Hepatocyte (in vitro differentiated cells): ENCODE results near the gene SCNN1G. TPM values are rescaled to one million over a fixed set of nuclear protein-coding genes. Genes with fewer than 3 reads are reported as not detected.
A peak's percentile ranks its signal among the peaks of the same experiment; 100 is the strongest.

ENCODE experiments used
- DNase-seq: peaks from one replicate; pipeline ENCODE4 v3.0.0-alpha.2; 2016; ENCODE audit warnings: low spot score
- H2AFZ ChIP-seq: fragments of 200-600 bp; sonication (generic); 2 replicates; pipeline ENCODE4 v1.6.0; 2016; ENCODE audit warnings: antibody characterized with exemption, mild to moderate bottlenecking
- H3K27ac ChIP-seq: fragments of 200-600 bp; sonication (generic); 2 replicates; pipeline ENCODE4 v1.5.1; 2016; ENCODE audit warnings: mild to moderate bottlenecking
- H3K27me3 ChIP-seq: fragments of 200-600 bp; sonication (generic); 2 replicates; pipeline ENCODE4 v1.6.1; 2016
- H3K36me3 ChIP-seq: fragments of 200-600 bp; sonication (generic); replicated peaks from 2 replicates; pipeline ENCODE4 v1.5.1; 2016; ENCODE audit warnings: low read depth; ENCODE audit not compliant: insufficient read depth
- H3K4me1 ChIP-seq: fragments of 200-600 bp; sonication (generic); 2 replicates; pipeline ENCODE4 v1.5.1; 2016; ENCODE audit warnings: mild to moderate bottlenecking, moderate library complexity; ENCODE audit not compliant: insufficient read depth
- H3K4me2 ChIP-seq: fragments of 200-600 bp; sonication (generic); 2 replicates; pipeline ENCODE4 v1.6.0; 2016
- H3K4me3 ChIP-seq: fragments of 200-600 bp; sonication (generic); 2 replicates; pipeline ENCODE4 v1.5.1; 2016; ENCODE audit warnings: mild to moderate bottlenecking
- H3K79me2 ChIP-seq: fragments of 200-600 bp; sonication (generic); 2 replicates; pipeline ENCODE4 v1.6.0; 2017; ENCODE audit warnings: mild to moderate bottlenecking
- H3K9me2 ChIP-seq: fragments of 200-600 bp; sonication (generic); replicated peaks from 2 replicates; pipeline ENCODE4 v1.6.0; 2017; ENCODE audit warnings: mild to moderate bottlenecking; ENCODE audit not compliant: insufficient read depth
- H3K9me3 ChIP-seq: fragments of 200-600 bp; sonication (generic); 2 replicates; pipeline ENCODE4 v1.5.1; 2016; ENCODE audit warnings: low read depth, mild to moderate bottlenecking
- H4K20me1 ChIP-seq: fragments of 200-600 bp; sonication (generic); 2 replicates; pipeline ENCODE4 v1.6.0; 2016; ENCODE audit warnings: mild to moderate bottlenecking; ENCODE audit not compliant: insufficient read depth, poor library complexity, severe bottlenecking
- CTCF ChIP-seq: fragments of 200-600 bp; sonication (generic); IDR thresholded peaks from 2 replicates; pipeline ENCODE4 v1.5.1; 2016; ENCODE audit warnings: antibody characterized with exemption, mild to moderate bottlenecking; ENCODE audit not compliant: poor library complexity
- EZH2 ChIP-seq: fragments of 200-600 bp; sonication (generic); IDR thresholded peaks from 2 replicates; pipeline ENCODE4 v1.6.1; 2016; ENCODE audit warnings: antibody characterized with exemption, mild to moderate bottlenecking, borderline replicate concordance
- EZH2phosphoT487 ChIP-seq: fragments of 200-600 bp; sonication (generic); IDR thresholded peaks from one replicate; pipeline ENCODE4 v1.6.1; 2018; ENCODE audit warnings: antibody characterized with exemption, mild to moderate bottlenecking, low read depth, moderate library complexity; ENCODE audit not compliant: unreplicated experiment, severe bottlenecking
- WGBS: methylation state at CpG from one replicate; pipeline ENCODE4 v1.1.6; 2016; ENCODE audit warnings: low lambda C conversion rate; ENCODE audit errors: missing lambda C conversion rate; 5-methylcytosine and 5-hydroxymethylcytosine counted together
- polyA plus RNA-seq: library from polyadenylated mRNA; unstranded; fragments of >200 nt; fragmentation: Nextera tagmentation; extraction: Ambion mirVana; gene quantifications from 2 replicates; pipeline ENCODE4 v1.2.1, GENCODE V29; 2016
- total RNA-seq: library from RNA; depleted of rRNA; stranded (reverse); fragments of >200 nt; gene quantifications from 2 replicates; pipeline ENCODE4 v1.2.3, GENCODE V29; 2014

SCNN1G gene
- total and polyA plus RNA-seq, 2 experiments from 2014 or later = 0.23 to 0.69 TPM

- no peaks in the 10 kb centered on the region for H3K27me3 ChIP-seq
- H3K9me3 ChIP-seq = no peaks in the 10 kb centered on the region
- TF ChIP-seq EZH2 = no peak
- TF ChIP-seq EZH2phosphoT487 = no peak
- TF ChIP-seq CTCF = no peak
- H3K36me3 ChIP-seq = no peaks in the 10 kb centered on the region
- no peaks in the 10 kb centered on the region for H3K79me2 ChIP-seq
- no peak overlapping the region for H2AFZ ChIP-seq
- no peak for DNase-seq
- no peaks in the 10 kb centered on the region for H4K20me1 ChIP-seq
- no peaks in the 10 kb centered on the region for H3K4me1 ChIP-seq
- 100% methylated on average over 1 of the region's 1 CpG for WGBS
- H3K27ac ChIP-seq = no peak overlapping the region
- H3K4me3 ChIP-seq = no peak overlapping the region
- H3K4me2 ChIP-seq = no peak overlapping the region
- H3K9me2 ChIP-seq = no peaks in the 10 kb centered on the region
Observed at GRCh38 chr16:23236983-23237382, 54.4 kb downstream of the SCNN1G start.

GRCh38 chr16:23240994-23241393 is 58.4 kb downstream of the SCNN1G start:
- no peaks in the 10 kb centered on the region for H3K4me1 ChIP-seq
- H3K27ac ChIP-seq = no peak overlapping the region
- no peak for DNase-seq
- no peaks in the 10 kb centered on the region for H4K20me1 ChIP-seq
- H3K36me3 ChIP-seq = no peaks in the 10 kb centered on the region
- no peaks in the 10 kb centered on the region for H3K9me3 ChIP-seq
- H3K9me2 ChIP-seq = no peaks in the 10 kb centered on the region
- no peaks in the 10 kb centered on the region for H3K27me3 ChIP-seq
- WGBS = 63% methylated on average over 1 of the region's 1 CpG
- H3K4me2 ChIP-seq = no peak overlapping the region
- no peak overlapping the region for H3K4me3 ChIP-seq
- no peak overlapping the region for H2AFZ ChIP-seq
- TF ChIP-seq CTCF (no peak), EZH2phosphoT487 (peak; percentile 86), EZH2 (no peak)
- no peaks in the 10 kb centered on the region for H3K79me2 ChIP-seq

- Histone ChIP-seq H4K20me1 (no peaks in the 10 kb centered on the region), H3K27me3 (no peaks in the 10 kb centered on the region), H3K4me2 (no peak overlapping the region), H3K36me3 (no peaks in the 10 kb centered on the region), H3K27ac (no peak overlapping the region), H3K79me2 (no peaks in the 10 kb centered on the region), H3K4me1 (no peaks in the 10 kb centered on the region), H3K9me2 (no peaks in the 10 kb centered on the region), H3K9me3 (no peaks in the 10 kb centered on the region), H3K4me3 (no peak overlapping the region), H2AFZ (no peak overlapping the region)
- no peak for DNase-seq
- TF ChIP-seq EZH2 (no peak), CTCF (no peak), EZH2phosphoT487 (no peak)
Observed at GRCh38 chr16:23244122-23244521, 61.6 kb downstream of the SCNN1G start.

- no peaks in the 10 kb centered on the region for H3K9me2 ChIP-seq
- no peak overlapping the region for H3K4me3 ChIP-seq
- no peaks in the 10 kb centered on the region for H3K9me3 ChIP-seq
- WGBS = 84% methylated on average over 6 of the region's 6 CpGs
- H3K27ac ChIP-seq = no peak overlapping the region
- H3K4me1 ChIP-seq = no peaks in the 10 kb centered on the region
- no peak for DNase-seq
- no peaks in the 10 kb centered on the region for H3K79me2 ChIP-seq
- no peaks in the 10 kb centered on the region for H3K36me3 ChIP-seq
- no peaks in the 10 kb centered on the region for H4K20me1 ChIP-seq
- TF ChIP-seq EZH2phosphoT487 (no peak), EZH2 (no peak), CTCF (no peak)
- no peak overlapping the region for H2AFZ ChIP-seq
- H3K27me3 ChIP-seq = no peaks in the 10 kb centered on the region
- no peak overlapping the region for H3K4me2 ChIP-seq
Observed at GRCh38 chr16:23245268-23245667, 62.7 kb downstream of the SCNN1G start.
